Measurements from ENCODE around the gene NIN. TPM values are rescaled to one million over a fixed set of nuclear protein-coding genes. Genes with fewer than 3 reads are reported as not detected.

The NIN gene
- total RNA-seq, 1 donor from 2014 or later = 40.3 TPM

- DNase-seq (ENCODE audit: low spot score) = no peak
Measured at GRCh38 chr14:50762931-50763300, 68.0 kb downstream of the NIN start.

DNA sequence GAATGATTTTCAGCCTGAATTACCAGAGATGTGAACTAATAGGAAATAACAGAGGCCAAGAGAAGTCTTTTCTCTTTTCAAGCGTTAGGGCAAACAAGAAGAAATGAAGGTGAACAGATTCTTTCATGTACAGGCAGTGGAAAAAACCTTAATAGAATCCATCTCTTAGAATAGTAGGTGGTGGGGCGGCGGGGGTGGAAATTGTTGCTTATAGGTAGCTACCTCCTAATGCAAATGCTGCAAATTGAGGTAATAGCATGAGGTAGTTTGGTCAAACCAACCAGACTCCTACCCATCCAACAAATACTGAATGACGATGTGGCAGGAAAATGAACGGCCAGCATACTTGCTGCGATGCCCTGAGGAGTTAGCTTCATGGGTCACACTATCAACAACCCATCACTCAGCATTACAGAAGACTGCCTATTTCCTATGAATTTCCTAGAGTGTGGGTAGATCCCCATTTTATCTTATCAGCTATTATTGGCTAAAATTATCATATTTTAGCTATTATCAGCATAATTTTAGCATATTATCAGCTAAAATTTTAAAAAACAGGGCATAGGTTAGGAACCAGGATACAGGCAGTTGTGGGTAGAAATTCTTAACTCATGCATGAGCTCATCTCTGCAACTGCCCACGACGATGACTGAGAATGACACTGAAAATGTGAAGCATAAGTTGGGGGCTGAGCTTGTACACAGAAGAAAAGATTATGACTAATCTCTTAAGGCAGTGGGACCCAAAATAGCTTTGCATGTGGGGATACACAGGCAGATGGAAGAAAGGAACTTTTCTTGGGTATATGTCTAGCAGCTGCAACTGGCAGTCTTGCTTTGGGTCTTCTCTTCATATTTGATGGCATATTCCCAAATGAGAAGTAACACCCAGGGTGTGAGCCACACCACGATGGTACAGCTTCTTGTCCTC is 68.7 kb downstream of the NIN start:
- no peak for DNase-seq (ENCODE audit: low spot score)

DNA sequence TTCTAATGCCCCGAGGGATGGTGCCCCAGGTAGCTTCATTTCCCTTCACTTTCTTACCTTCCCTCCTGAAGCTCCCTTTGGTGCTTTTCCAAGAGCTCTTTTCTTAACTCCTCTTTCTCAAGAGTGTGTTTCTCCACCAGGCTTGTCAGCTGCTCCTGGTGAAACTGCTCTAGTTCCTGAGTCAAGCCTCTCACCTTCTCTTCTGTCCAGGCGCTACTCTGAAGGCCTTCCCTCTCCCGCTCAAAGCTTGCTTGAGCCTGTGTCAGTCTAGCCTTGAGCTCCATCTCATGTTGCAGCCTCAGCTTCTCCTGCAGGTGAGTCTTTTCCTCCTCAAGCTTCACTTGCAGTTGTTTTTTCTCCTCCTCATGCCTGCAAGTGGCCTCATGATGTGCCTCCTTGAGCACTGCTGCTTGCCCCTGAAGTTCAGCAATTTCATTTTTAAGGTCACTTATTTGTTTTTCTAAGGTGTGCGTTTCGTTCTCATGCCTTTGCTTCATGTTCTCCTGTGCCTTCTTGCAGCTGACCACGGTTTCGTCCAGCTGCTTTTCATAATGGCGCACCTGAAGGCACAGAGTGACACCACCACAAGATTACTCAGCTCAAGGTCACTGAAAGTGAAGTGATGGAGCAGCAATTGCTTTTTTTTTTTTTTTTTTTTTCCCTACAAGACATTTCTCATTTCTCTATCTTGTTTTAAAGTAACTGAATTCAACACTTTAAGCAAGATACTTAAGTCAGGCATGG is 71.0 kb downstream of the NIN start:
- DNase-seq (ENCODE audit: low spot score) = no peak

- DNase-seq (ENCODE audit: low spot score) = no peak
Measured at GRCh38 chr14:50758945-50759344, 72.0 kb downstream of the NIN start.

- DNase-seq (ENCODE audit: low spot score) = no peak
Measured at GRCh38 chr14:50758305-50758704, 72.7 kb downstream of the NIN start.

GRCh38 chr14:50757702-50758101 is 73.3 kb downstream of the NIN start:
- DNase-seq (ENCODE audit: low spot score) = no peak

DNA sequence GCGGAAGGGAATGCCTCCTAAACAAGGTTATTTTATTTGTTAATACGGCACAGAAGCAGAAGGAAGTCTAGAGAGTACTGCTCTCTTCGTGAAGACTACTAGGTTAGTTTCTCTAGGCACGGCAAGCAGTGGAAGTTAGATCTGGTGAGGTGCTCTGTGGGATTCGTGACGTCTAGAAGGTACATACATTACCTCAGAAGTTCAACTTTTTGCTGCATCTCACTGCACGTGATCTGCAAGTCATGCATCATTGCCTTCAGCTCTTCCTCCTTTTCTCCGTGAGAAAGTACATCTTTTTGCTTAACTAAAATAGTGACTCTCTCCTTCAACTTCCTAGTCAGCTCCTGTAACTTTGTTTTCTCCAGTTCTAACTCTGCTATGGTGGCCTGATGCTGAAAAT is 74.7 kb downstream of the NIN start:
- DNase-seq (ENCODE audit: low spot score) = no peak

GRCh38 chr14:50750323-50750722 is 80.6 kb downstream of the NIN start:
- no peak for DNase-seq (ENCODE audit: low spot score)

- no peak for DNase-seq (ENCODE audit: low spot score)
Measured at GRCh38 chr14:50745401-50746058, 85.4 kb downstream of the NIN start.

DNA sequence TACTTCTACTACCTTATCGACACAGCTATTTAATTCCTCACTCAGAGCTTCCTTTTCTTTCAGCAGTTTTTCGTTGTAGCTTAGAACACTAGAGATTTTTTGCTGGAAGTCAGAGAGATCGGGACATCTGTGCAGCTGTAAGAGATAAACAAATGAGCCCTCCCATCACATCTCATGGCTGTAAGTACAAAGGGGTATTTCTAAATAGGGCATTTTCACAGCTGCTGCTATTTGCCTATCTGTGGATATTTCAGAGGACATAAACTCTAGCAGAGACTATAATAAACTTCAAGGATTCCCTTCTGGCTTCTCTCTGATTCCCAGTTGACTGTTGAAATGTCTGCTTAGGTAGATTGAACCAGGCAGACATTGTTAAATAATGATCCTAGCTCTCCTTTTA is 86.7 kb downstream of the NIN start:
- no peak for DNase-seq (ENCODE audit: low spot score)

- DNase-seq (ENCODE audit: low spot score) = no peak
Measured at GRCh38 chr14:50741567-50741966, 89.4 kb downstream of the NIN start.

DNA sequence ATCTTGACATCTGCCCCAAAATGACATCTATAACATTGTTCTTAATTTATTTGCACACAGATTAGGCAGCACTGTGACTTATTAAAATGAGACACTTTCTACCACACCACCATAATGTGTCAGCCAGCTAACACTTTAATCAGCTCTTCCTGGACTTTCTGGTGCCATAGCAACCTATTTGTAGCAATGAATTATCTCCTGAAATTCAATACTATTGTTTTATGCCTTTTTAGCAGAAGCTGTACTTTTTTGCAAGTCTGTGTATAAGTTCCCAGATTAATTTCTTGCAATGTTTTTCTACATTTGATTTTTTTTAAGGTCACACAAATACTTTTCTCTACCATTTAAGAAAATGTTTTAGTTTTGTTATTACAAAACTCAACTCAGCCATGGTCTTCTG is 90.1 kb downstream of the NIN start:
- no peak for DNase-seq (ENCODE audit: low spot score)

DNA sequence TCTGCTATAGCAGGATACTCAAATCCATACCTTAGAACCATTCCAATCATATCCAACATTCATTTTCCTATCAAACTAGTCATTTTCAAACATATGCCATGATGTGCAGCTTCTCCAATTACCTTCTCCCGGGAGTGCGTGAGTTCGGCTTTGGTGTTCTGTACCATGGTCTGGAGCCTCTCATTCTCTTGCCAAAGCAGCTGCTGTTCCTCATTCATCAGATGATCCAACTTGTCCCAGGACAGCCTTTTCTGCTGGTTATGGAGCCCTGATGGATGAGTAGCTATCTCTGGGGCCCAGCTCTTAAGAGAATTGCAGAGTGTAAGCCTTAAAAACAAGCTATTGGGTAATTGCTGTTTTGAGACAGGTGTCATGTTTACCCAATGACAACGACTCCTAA is 91.8 kb downstream of the NIN start:
- no peak for DNase-seq (ENCODE audit: low spot score)

GRCh38 chr14:50736932-50737419 is 94.0 kb downstream of the NIN start:
- DNase-seq (ENCODE audit: low spot score) = no peak

GRCh38 chr14:50734950-50735695 is 95.8 kb downstream of the NIN start:
- no peak for DNase-seq (ENCODE audit: low spot score)

DNA sequence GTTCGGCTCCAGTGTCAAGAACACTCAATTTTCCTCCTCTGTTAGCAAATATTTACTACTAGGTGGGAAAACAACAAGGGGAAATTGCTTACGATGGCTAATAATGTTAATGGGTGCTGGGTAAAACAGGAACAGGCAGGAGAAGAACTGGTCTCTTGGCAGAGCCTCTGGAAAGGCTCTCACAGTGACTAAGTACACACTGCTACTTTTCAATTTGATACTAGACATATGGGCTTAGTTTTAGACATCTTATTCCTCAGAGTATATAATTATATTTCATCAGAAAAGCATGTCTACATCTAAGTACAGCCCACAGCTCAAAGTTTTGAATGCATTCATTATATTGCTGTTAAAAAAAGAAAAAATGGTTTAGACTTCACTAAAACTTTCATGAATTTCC is 97.5 kb downstream of the NIN start:
- no peak for DNase-seq (ENCODE audit: low spot score)

- no peak for DNase-seq (ENCODE audit: low spot score)
Measured at GRCh38 chr14:50728836-50729235, 102.1 kb downstream of the NIN start.

- DNase-seq (ENCODE audit: low spot score) = no peak
Measured at GRCh38 chr14:50726372-50727107, 104.4 kb downstream of the NIN start.

DNA sequence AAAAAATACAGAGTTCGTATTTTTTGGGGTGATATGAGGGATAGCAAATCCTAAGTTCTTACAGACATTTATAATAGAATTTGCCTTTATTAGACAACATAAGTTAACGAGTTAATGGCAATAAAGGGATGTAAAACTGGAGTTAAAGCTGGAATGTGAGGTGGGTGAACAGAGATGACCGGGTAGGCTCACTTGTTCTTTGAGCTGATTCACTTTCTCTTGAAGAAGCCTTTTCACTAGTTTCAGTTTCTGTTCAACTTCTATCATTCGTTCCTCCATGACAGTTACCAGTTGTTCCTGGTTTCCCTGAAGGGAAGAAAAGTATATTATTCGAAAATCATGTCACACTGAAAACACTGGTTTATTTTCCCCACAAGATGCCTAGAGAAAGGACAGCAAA is 105.2 kb downstream of the NIN start:
- no peak for DNase-seq (ENCODE audit: low spot score)

Data from mesenteric fat pad (tissue), 1 donor.